Keratinocyte (primary cell): ENCODE data around the gene BBS10. TPM values are rescaled to one million over a fixed set of nuclear protein-coding genes. Genes with fewer than 3 reads are reported as not detected.

Source experiments
- DNase-seq: peaks from one replicate; pipeline ENCODE4 v3.0.0-alpha.2; 2011; ENCODE audit warnings: low read depth, missing footprints, low spot score
- FAIRE-seq: peaks from 2 replicates; lab custom pipeline; 2011; peaks lifted over from hg19 to GRCh38; lab: Jason Lieb, UNC
- H2AFZ ChIP-seq: 2 replicates; pipeline ENCODE4 v1.6.0; 2012; ENCODE audit warnings: low read length, control low read depth, inconsistent platforms; ENCODE audit not compliant: control insufficient read depth
- H3K27ac ChIP-seq: 2 replicates; pipeline ENCODE4 v1.5.1; 2011; ENCODE audit warnings: low read length; ENCODE audit not compliant: control insufficient read depth, insufficient read depth
- H3K27me3 ChIP-seq: 3 replicates; pipeline ENCODE4 v1.6.0; 2011; ENCODE audit warnings: low read length; ENCODE audit not compliant: control insufficient read depth, insufficient read depth; ENCODE audit errors: extremely low read depth
- H3K36me3 ChIP-seq, 2 experiments: 2 replicates in 1 of 2; 3 replicates in 1 of 2; pipeline ENCODE4 v1.5.1; 2011; ENCODE audit warnings: low read length in 2 of 2, mild to moderate bottlenecking in 1 of 2; ENCODE audit not compliant: control insufficient read depth in 2 of 2, insufficient read depth in 2 of 2; ENCODE audit errors: extremely low read depth in 1 of 2
- H3K4me1 ChIP-seq: 3 replicates; pipeline ENCODE4 v1.5.1; 2011; ENCODE audit warnings: low read length; ENCODE audit not compliant: control insufficient read depth, insufficient read depth; ENCODE audit errors: extremely low read depth
- H3K4me2 ChIP-seq: 3 replicates; pipeline ENCODE4 v1.6.0; 2011; ENCODE audit warnings: low read depth, low read length; ENCODE audit not compliant: control insufficient read depth, insufficient read depth; ENCODE audit errors: extremely low read depth
- H3K4me3 ChIP-seq, 3 experiments: fragments of 200-600 bp in 1 of 3; sonication (generic) in 1 of 3; 2 replicates in 2 of 3; 3 replicates in 1 of 3; pipeline ENCODE4 v1.5.1; 2011 to 2016; ENCODE audit warnings: low read length in 3 of 3, mild to moderate bottlenecking in 3 of 3, control low read depth in 2 of 3, inconsistent platforms in 1 of 3, low read depth in 1 of 3, mixed read lengths in 1 of 3, mixed run types in 1 of 3, moderate library complexity in 1 of 3; ENCODE audit not compliant: control insufficient read depth in 2 of 3, insufficient read depth in 2 of 3; ENCODE audit errors: extremely low read depth in 1 of 3
- H3K79me2 ChIP-seq: 2 replicates; pipeline ENCODE4 v1.6.0; 2012; ENCODE audit warnings: low read length; ENCODE audit not compliant: control insufficient read depth, insufficient read depth
- H3K9ac ChIP-seq: 3 replicates; pipeline ENCODE4 v1.6.0; 2011; ENCODE audit warnings: low read length; ENCODE audit not compliant: control insufficient read depth, insufficient read depth; ENCODE audit errors: extremely low read depth
- H3K9me1 ChIP-seq: 3 replicates; pipeline ENCODE4 v1.6.0; 2011; ENCODE audit warnings: low read length; ENCODE audit not compliant: control insufficient read depth, insufficient read depth; ENCODE audit errors: extremely low read depth
- H3K9me3 ChIP-seq: 2 replicates; pipeline ENCODE4 v1.5.1; 2012; ENCODE audit warnings: low read depth, low read length; ENCODE audit not compliant: control insufficient read depth
- H4K20me1 ChIP-seq: 3 replicates; pipeline ENCODE4 v1.6.0; 2011; ENCODE audit warnings: low read length; ENCODE audit not compliant: control insufficient read depth, insufficient read depth; ENCODE audit errors: extremely low read depth
- EZH2 ChIP-seq: IDR thresholded peaks from one replicate; pipeline ENCODE4 v1.6.1; 2012; ENCODE audit warnings: inconsistent platforms, mild to moderate bottlenecking, low read length, moderate library complexity
- dilution Hi-C: fragments of 300-500 bp; cut with MboI; formaldehyde crosslinking; loops from one replicate; pipeline ENCODE4 v1.7.0; 2020; ENCODE audit warnings: low sequenced_read_pairs; ENCODE audit not compliant: extremely low pct_ligation_motif_present
- polyA plus RNA-seq, 5 experiments: library from polyadenylated mRNA; depleted of rRNA in 3 of 5; stranded (reverse) in 3 of 5; stranded (forward) in 1 of 5; unstranded in 1 of 5; fragments of >200 nt; gene quantifications; 1 replicate in 1 of 5; 2 replicates in 3 of 5; 3 replicates in 1 of 5; pipeline versions ENCODE4 v1.2.1 to v1.2.3, GENCODE V29; 2011 to 2012; ENCODE audit warnings: missing spikeins in 2 of 5, low read depth in 1 of 5, low replicate concordance in 1 of 5
- TF ChIP-seq, protein P1 (sequence below), 3 experiments: IDR thresholded peaks in 1 of 3; conservative IDR thresholded peaks in 1 of 3; optimal IDR thresholded peaks in 1 of 3; 2 replicates in 2 of 3; 3 replicates in 1 of 3; pipeline versions ENCODE3 to v1.5.1; 2011; ENCODE audit warnings: low read length in 3 of 3, mild to moderate bottlenecking in 3 of 3, moderate library complexity in 2 of 3, control low read depth in 1 of 3, inconsistent platforms in 1 of 3; ENCODE audit not compliant: insufficient read depth in 2 of 3; ENCODE audit errors: extremely low read depth in 1 of 3

BBS10 gene
- polyA plus RNA-seq, 1 donor (not counting 4 experiments of a cell fraction or from before 2014, with no cell fraction given) = 11.5 TPM

DNA sequence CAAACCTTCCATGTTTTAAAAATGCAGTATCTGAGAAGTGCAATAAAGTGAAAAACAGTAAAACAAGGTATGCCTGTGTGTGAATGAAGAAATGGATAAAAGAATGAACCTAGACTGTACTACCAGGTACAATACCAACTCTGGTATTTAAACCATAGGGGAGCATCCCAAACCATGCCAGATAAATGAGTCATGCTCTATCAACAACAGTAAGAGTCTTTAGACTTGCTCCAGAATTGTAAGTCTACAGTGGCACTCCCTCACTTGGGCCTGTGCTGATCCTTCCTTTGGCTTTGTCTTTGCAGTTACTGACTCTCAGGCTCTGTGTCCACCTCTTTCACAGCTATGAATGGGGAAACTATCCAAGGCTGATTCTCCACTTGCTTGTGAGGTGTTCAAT is 38.1 kb downstream of the BBS10 start:
- Histone ChIP-seq H3K9me1 (no peaks in the 10 kb centered on the region), H2AFZ (no peak overlapping the region), H3K27me3 (no peaks in the 10 kb centered on the region), H4K20me1 (no peaks in the 10 kb centered on the region), H3K79me2 (no peaks in the 10 kb centered on the region), H3K4me2 (no peak overlapping the region), H3K9ac (no peak overlapping the region), H3K4me3 (no peak overlapping the region), H3K27ac (no peak overlapping the region), H3K36me3 (no peaks in the 10 kb centered on the region), H3K9me3 (no peaks in the 10 kb centered on the region), H3K4me1 (peaks cover 7% of the 10 kb centered on the region)
- DNase-seq (no peak), FAIRE-seq (peak; percentile 79)
- TF ChIP-seq, protein P1, sequence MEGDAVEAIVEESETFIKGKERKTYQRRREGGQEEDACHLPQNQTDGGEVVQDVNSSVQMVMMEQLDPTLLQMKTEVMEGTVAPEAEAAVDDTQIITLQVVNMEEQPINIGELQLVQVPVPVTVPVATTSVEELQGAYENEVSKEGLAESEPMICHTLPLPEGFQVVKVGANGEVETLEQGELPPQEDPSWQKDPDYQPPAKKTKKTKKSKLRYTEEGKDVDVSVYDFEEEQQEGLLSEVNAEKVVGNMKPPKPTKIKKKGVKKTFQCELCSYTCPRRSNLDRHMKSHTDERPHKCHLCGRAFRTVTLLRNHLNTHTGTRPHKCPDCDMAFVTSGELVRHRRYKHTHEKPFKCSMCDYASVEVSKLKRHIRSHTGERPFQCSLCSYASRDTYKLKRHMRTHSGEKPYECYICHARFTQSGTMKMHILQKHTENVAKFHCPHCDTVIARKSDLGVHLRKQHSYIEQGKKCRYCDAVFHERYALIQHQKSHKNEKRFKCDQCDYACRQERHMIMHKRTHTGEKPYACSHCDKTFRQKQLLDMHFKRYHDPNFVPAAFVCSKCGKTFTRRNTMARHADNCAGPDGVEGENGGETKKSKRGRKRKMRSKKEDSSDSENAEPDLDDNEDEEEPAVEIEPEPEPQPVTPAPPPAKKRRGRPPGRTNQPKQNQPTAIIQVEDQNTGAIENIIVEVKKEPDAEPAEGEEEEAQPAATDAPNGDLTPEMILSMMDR (optimal IDR thresholded peaks at IDR 0.05 in 1 of 3, IDR thresholded peaks at IDR 0.05 in 1 of 3, conservative IDR thresholded peaks at IDR 0.05 in 1 of 3; ENCODE audit: extremely low read depth in 1 of 3, insufficient read depth in 2 of 3, low read length in 3 of 3) = no peak
- no peak for TF ChIP-seq EZH2
- dilution Hi-C loops = no loop called here

DNA sequence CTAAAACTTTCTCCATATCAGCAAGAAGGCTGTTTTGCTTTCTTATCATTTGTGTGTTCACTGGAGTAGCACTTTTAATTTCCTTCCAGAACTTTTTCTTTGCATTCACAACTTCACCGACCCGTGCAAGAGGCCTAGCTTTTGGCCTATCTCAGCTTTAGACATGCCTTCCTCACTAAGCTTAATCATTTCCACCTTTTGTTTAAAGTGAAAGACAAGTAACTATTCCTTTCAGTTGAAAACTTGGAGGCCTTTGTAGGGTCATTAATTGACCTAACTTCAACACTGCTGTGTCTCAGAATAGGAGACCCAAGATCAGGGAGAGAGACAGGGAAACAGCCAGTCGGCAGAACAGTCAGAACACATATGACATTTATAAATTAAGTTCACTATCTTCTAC is 39.3 kb downstream of the BBS10 start:
- no peaks in the 10 kb centered on the region for H4K20me1 ChIP-seq
- H3K9me3 ChIP-seq = no peaks in the 10 kb centered on the region
- FAIRE-seq = no peak
- no peak overlapping the region for H3K27ac ChIP-seq
- TF ChIP-seq, protein P1 (optimal IDR thresholded peaks at IDR 0.05 in 1 of 3, IDR thresholded peaks at IDR 0.05 in 1 of 3, conservative IDR thresholded peaks at IDR 0.05 in 1 of 3; ENCODE audit: extremely low read depth in 1 of 3, insufficient read depth in 2 of 3, low read length in 3 of 3) = no peak
- TF ChIP-seq EZH2 = no peak
- no peak overlapping the region for H3K4me3 ChIP-seq
- no peaks in the 10 kb centered on the region for H3K9me1 ChIP-seq
- H2AFZ ChIP-seq = no peak overlapping the region
- DNase-seq = no peak
- peaks cover 7% of the 10 kb centered on the region for H3K4me1 ChIP-seq
- dilution Hi-C loops = no loop called here
- H3K36me3 ChIP-seq = peaks cover 0 to 3% of the 10 kb centered on the region in 2 experiments
- H3K4me2 ChIP-seq = no peak overlapping the region
- H3K27me3 ChIP-seq = no peaks in the 10 kb centered on the region
- H3K9ac ChIP-seq = no peak overlapping the region
- H3K79me2 ChIP-seq = no peaks in the 10 kb centered on the region
